ENCODE measurements around the gene TBC1D13. TPM values are rescaled to one million over a fixed set of nuclear protein-coding genes. Genes with fewer than 3 reads are reported as not detected.
"Not testable (repeated sequence)": the region's sequence is repeated elsewhere in the genome, so short reads cannot be mapped to it uniquely, and the experiment has no call there.

TBC1D13 gene
- polyA plus RNA-seq, 2 donors: 9.7 to 10.8 TPM

DNA sequence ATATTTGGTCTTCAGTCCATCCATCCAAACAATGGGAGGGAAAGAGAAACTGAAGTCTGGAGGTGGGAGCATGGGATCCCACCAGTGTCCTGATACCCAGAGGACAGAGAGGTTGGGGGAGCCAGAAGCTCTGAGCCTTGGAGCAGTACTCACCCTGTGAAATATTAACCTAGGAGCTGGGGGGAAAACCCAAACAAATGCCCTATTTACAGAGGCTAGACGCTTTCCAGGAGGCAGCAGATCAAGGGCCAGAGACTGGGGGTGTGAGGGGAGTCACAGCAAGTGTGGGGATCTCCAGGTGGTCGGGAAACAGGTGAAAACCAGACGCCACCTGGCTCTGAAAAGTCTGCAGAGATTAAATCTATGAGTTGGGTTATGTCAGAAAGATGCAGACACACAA is 21.6 kb upstream of the TBC1D13 start:
- Histone ChIP-seq H3K4me3 (ENCODE audit: low read depth in 1 of 2, low read length in 2 of 2) (no peak overlapping the region), H3K27ac (ENCODE audit: low read depth in 2 of 2, low read length in 1 of 2) (no peak overlapping the region), H3K9me3 (ENCODE audit: control insufficient read depth in 2 of 2, insufficient read depth in 1 of 2, low read depth in 1 of 2, low read length in 1 of 2) (no peaks in the 10 kb centered on the region), H3K27me3 (ENCODE audit: control insufficient read depth in 1 of 2, insufficient read depth in 2 of 2, low read length in 2 of 2) (no peaks in the 10 kb centered on the region), H3K4me1 (ENCODE audit: control insufficient read depth in 2 of 2, insufficient read depth in 2 of 2, low read length in 1 of 2) (no peaks in the 10 kb centered on the region), H3K36me3 (ENCODE audit: control insufficient read depth in 2 of 2, insufficient read depth in 2 of 2, low read length in 1 of 2) (peaks cover 4 to 9% of the 10 kb centered on the region in 2 donors)
- 66 to 80% methylated on average over 3 of the region's 3 CpGs for WGBS, 2 donors

DNA sequence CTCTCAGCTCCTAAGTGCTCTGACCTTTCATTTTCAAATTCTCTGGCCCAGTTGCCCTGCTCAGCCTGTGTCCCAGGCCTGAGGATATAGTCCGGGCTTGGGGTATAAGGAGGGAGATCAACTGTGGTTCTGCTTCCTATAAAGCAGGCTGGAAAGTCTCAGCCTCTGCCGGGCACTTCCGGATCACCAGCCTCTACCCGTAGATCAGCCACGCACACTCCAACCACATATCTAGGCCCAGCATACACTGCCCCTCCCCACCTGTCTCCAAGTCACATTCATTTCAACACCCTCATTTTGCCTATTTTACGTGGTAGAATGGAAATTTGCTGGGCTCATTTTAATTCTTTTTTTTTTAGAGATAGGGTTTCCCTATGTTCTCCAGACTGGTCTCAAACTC is 18.4 kb upstream of the TBC1D13 start:
- no peaks in the 10 kb centered on the region for H3K9me3 ChIP-seq (ENCODE audit: control insufficient read depth in 2 of 2, insufficient read depth in 1 of 2, low read depth in 1 of 2, low read length in 1 of 2)
- no peak overlapping the region for H3K4me3 ChIP-seq (ENCODE audit: low read depth in 1 of 2, low read length in 2 of 2)
- WGBS, 2 donors: 89 to 91% methylated on average over 6 of the region's 6 CpGs
- no peaks in the 10 kb centered on the region for H3K4me1 ChIP-seq (ENCODE audit: control insufficient read depth in 2 of 2, insufficient read depth in 2 of 2, low read length in 1 of 2)
- no peaks in the 10 kb centered on the region for H3K27me3 ChIP-seq (ENCODE audit: control insufficient read depth in 1 of 2, insufficient read depth in 2 of 2, low read length in 2 of 2)
- H3K36me3 ChIP-seq (ENCODE audit: control insufficient read depth in 2 of 2, insufficient read depth in 2 of 2, low read length in 1 of 2): peaks cover 0 to 5% of the 10 kb centered on the region in 2 donors
- H3K27ac ChIP-seq (ENCODE audit: low read depth in 2 of 2, low read length in 1 of 2): no peak overlapping the region

- H3K4me1 ChIP-seq (ENCODE audit: control insufficient read depth in 2 of 2, insufficient read depth in 2 of 2, low read length in 1 of 2): no peaks in the 10 kb centered on the region
- H3K36me3 ChIP-seq (ENCODE audit: control insufficient read depth in 2 of 2, insufficient read depth in 2 of 2, low read length in 1 of 2): no peaks in the 10 kb centered on the region
- no peaks in the 10 kb centered on the region for H3K27me3 ChIP-seq (ENCODE audit: control insufficient read depth in 1 of 2, insufficient read depth in 2 of 2, low read length in 2 of 2)
- peak overlapping the region; percentile 98 to 99 for H3K27ac ChIP-seq (ENCODE audit: low read depth in 2 of 2, low read length in 1 of 2)
- WGBS, 2 donors: 62 to 70% methylated on average over 11 of the region's 11 CpGs
- H3K4me3 ChIP-seq (ENCODE audit: low read depth in 1 of 2, low read length in 2 of 2): peak overlapping the region; percentile 85 to 98
- H3K9me3 ChIP-seq (ENCODE audit: control insufficient read depth in 2 of 2, insufficient read depth in 1 of 2, low read depth in 1 of 2, low read length in 1 of 2): no peaks in the 10 kb centered on the region
Measured at GRCh38 chr9:128770286-128771030, 16.6 kb upstream of the TBC1D13 start.

DNA sequence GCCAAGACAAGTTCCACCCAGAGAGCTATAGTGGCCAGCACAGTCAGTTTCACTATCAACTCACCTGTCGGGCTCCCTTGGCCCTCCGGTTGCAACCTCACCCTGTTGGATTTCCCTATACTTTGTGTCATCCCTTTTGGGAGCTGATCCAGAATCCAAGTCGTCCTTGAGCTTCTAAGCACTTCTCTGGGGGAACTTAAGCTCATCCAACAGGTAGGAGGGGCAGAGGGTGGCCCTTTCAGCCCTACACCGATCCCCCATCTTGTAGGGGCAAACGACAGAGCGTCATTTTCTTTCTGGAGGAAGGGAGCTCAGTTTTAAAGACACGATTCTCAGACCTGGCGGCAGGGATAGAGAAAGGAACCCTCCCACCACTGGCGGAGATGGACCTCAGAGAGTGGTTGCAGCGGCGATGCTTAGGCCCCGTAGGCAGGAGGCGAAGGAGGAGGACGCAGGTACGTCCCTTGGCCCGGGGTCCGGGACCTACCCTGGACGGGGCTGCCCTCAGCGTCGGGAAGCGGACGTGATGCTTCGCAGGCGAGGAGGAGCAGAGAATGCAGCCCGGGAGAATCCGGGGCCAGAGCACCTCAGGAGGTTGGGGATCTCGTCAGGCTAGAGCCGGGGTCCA is 15.8 kb upstream of the TBC1D13 start:
- Histone ChIP-seq H3K36me3 (ENCODE audit: control insufficient read depth in 2 of 2, insufficient read depth in 2 of 2, low read length in 1 of 2) (no peaks in the 10 kb centered on the region), H3K4me3 (ENCODE audit: low read depth in 1 of 2, low read length in 2 of 2) (peak overlapping the region; percentile 85 to 98), H3K9me3 (ENCODE audit: control insufficient read depth in 2 of 2, insufficient read depth in 1 of 2, low read depth in 1 of 2, low read length in 1 of 2) (no peaks in the 10 kb centered on the region), H3K27me3 (ENCODE audit: control insufficient read depth in 1 of 2, insufficient read depth in 2 of 2, low read length in 2 of 2) (no peaks in the 10 kb centered on the region), H3K27ac (ENCODE audit: low read depth in 2 of 2, low read length in 1 of 2) (peak overlapping the region; percentile 98 to 99), H3K4me1 (ENCODE audit: control insufficient read depth in 2 of 2, insufficient read depth in 2 of 2, low read length in 1 of 2) (no peaks in the 10 kb centered on the region)
- 1% methylated on average over 26 to 28 of the region's 28 CpGs for WGBS, 2 donors

DNA sequence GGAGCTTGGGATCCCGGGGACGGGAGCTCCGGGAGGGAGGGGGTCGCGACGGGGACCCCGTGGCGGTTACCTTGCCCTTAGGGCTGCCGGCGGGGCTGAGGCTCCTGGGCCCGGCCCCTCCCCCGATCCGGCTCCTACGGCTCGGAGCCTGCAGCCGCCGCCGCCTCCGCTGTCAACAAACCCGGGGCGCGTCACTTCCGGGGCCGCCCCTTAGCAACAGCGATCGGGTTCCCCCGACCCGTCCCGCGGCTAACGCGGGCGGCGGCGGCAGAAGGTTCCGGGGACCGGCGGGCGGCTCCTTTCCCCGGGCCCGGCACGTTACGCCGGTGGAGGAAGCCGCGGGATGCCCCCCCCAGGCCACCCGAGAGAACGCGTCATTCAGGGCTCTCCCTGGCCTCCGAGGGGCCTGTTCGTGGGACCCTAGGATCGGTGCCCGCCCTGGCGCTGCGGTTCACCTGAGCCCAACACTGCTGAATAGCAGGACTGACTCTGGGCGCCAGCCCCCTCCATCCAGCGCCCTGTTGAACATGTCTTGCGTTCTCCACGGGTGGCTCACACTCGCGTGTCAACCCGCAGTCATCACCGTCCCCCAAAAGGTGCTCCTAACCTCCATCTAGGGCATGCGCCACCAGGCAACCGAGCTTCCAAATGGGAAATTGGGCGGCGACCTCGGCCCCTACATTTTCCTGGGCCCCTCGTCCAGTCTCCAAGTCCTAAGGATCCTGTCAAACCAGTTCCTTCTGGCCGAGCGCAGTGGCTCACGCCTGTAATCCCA is 15.1 kb upstream of the TBC1D13 start, which contains the start of gene ZER1:
TSS of gene ZER1 (minus strand) at position 183 of the 775 bp plus-strand sequence. CDS start 16,362 bp downstream, outside the sequence.
- 1 to 3% methylated on average over 63 to 72 of the region's 72 CpGs for WGBS, 2 donors
- Histone ChIP-seq H3K9me3 (ENCODE audit: control insufficient read depth in 2 of 2, insufficient read depth in 1 of 2, low read depth in 1 of 2, low read length in 1 of 2) (no peaks in the 10 kb centered on the region), H3K27ac (ENCODE audit: low read depth in 2 of 2, low read length in 1 of 2) (peak within 1 kb of the TSS; percentile 98 to 99), H3K4me3 (ENCODE audit: low read depth in 1 of 2, low read length in 2 of 2) (peak within 1 kb of the TSS; percentile 85 to 98), H3K4me1 (ENCODE audit: control insufficient read depth in 2 of 2, insufficient read depth in 2 of 2, low read length in 1 of 2) (no peaks in the 10 kb centered on the region), H3K27me3 (ENCODE audit: control insufficient read depth in 1 of 2, insufficient read depth in 2 of 2, low read length in 2 of 2) (no peaks in the 10 kb centered on the region), H3K36me3 (ENCODE audit: control insufficient read depth in 2 of 2, insufficient read depth in 2 of 2, low read length in 1 of 2) (no peaks in the 10 kb centered on the region)

GRCh38 chr9:128773049-128773448 is 14.0 kb upstream of the TBC1D13 start:
- no peaks in the 10 kb centered on the region for H3K27me3 ChIP-seq (ENCODE audit: control insufficient read depth in 1 of 2, insufficient read depth in 2 of 2, low read length in 2 of 2)
- 74 to 79% methylated on average over 5 of the region's 5 CpGs for WGBS, 2 donors

DNA sequence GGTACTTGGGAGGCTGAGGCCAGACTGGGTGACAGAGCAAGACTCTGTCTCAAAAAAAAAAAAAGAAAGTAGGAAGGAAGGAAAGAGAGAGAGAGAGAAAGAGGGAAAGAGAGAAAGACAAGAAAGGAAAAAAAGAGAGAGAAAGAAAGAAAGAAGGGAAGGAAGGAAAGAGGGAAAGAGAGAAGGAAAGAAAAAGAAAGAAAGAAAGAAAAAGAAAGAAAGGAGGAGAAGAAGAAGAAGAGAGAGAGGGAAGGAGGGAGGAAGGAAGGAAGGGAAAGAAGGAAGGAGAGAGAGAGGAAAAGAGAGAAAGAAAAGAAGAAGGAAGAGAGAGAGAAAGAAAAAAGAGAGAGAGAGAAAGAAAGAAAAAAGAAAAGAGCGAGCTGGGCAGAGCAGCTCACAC is 12.2 kb upstream of the TBC1D13 start:
- 90 to 92% methylated on average over 1 of the region's 1 CpG for WGBS, 2 donors
- no peaks in the 10 kb centered on the region for H3K4me1 ChIP-seq (ENCODE audit: control insufficient read depth in 2 of 2, insufficient read depth in 2 of 2, low read length in 1 of 2)

More at GRCh38 chr9:128773049-128773448, 14.0 kb upstream of the TBC1D13 start:
- H3K9me3 ChIP-seq (ENCODE audit: control insufficient read depth in 2 of 2, insufficient read depth in 1 of 2, low read depth in 1 of 2, low read length in 1 of 2): no peaks in the 10 kb centered on the region
- no peak overlapping the region for H3K4me3 ChIP-seq (ENCODE audit: low read depth in 1 of 2, low read length in 2 of 2)
- no peaks in the 10 kb centered on the region for H3K36me3 ChIP-seq (ENCODE audit: control insufficient read depth in 2 of 2, insufficient read depth in 2 of 2, low read length in 1 of 2)
- no peaks in the 10 kb centered on the region for H3K4me1 ChIP-seq (ENCODE audit: control insufficient read depth in 2 of 2, insufficient read depth in 2 of 2, low read length in 1 of 2)
- no peak overlapping the region for H3K27ac ChIP-seq (ENCODE audit: low read depth in 2 of 2, low read length in 1 of 2)

DNA sequence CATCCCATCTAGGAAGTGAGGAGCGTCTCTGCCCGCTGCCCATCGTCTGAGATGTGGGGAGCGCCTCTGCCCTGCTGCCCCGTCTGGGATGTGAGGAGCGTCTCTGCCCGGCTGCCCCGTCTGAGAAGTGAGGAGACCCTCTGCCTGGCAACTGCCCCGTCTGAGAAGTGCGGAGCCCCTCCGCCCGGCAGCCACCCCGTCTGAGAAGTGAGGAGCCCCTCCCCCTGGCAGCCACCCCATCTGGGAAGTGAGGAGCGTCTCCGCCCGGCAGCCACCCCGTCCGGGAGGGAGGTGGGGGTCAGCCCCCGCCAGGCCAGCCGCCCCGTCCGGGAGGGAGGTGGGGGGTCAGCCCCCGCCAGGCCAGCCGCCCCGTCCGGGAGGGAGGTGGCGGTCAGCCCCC is 7.0 kb upstream of the TBC1D13 start:
- not testable (repeated sequence) for H3K4me1 ChIP-seq (ENCODE audit: control insufficient read depth in 2 of 2, insufficient read depth in 2 of 2, low read length in 1 of 2); H3K27ac ChIP-seq (ENCODE audit: low read depth in 2 of 2, low read length in 1 of 2); H3K27me3 ChIP-seq (ENCODE audit: control insufficient read depth in 1 of 2, insufficient read depth in 2 of 2, low read length in 2 of 2); H3K4me3 ChIP-seq (ENCODE audit: low read depth in 1 of 2, low read length in 2 of 2); H3K9me3 ChIP-seq (ENCODE audit: control insufficient read depth in 2 of 2, insufficient read depth in 1 of 2, low read depth in 1 of 2, low read length in 1 of 2); H3K36me3 ChIP-seq (ENCODE audit: control insufficient read depth in 2 of 2, insufficient read depth in 2 of 2, low read length in 1 of 2)
- 93% methylated on average over 13 to 27 of the region's 27 CpGs for WGBS, 2 donors

More for the DNA sequence above, 12.2 kb upstream of the TBC1D13 start:
- Histone ChIP-seq H3K36me3 (ENCODE audit: control insufficient read depth in 2 of 2, insufficient read depth in 2 of 2, low read length in 1 of 2) (no peaks in the 10 kb centered on the region), H3K27ac (ENCODE audit: low read depth in 2 of 2, low read length in 1 of 2) (no peak overlapping the region), H3K27me3 (ENCODE audit: control insufficient read depth in 1 of 2, insufficient read depth in 2 of 2, low read length in 2 of 2) (no peaks in the 10 kb centered on the region), H3K9me3 (ENCODE audit: control insufficient read depth in 2 of 2, insufficient read depth in 1 of 2, low read depth in 1 of 2, low read length in 1 of 2) (no peaks in the 10 kb centered on the region), H3K4me3 (ENCODE audit: low read depth in 1 of 2, low read length in 2 of 2) (no peak overlapping the region)

- 74 to 82% methylated on average over 7 of the region's 7 CpGs for WGBS, 2 donors
- Histone ChIP-seq H3K27me3 (ENCODE audit: control insufficient read depth in 1 of 2, insufficient read depth in 2 of 2, low read length in 2 of 2) (no peaks in the 10 kb centered on the region), H3K4me1 (ENCODE audit: control insufficient read depth in 2 of 2, insufficient read depth in 2 of 2, low read length in 1 of 2) (peaks cover 0 to 2% of the 10 kb centered on the region in 2 donors), H3K4me3 (ENCODE audit: low read depth in 1 of 2, low read length in 2 of 2) (no peak overlapping the region), H3K27ac (ENCODE audit: low read depth in 2 of 2, low read length in 1 of 2) (no peak overlapping the region), H3K9me3 (ENCODE audit: control insufficient read depth in 2 of 2, insufficient read depth in 1 of 2, low read depth in 1 of 2, low read length in 1 of 2) (no peaks in the 10 kb centered on the region), H3K36me3 (ENCODE audit: control insufficient read depth in 2 of 2, insufficient read depth in 2 of 2, low read length in 1 of 2) (no peaks in the 10 kb centered on the region)
Measured at GRCh38 chr9:128781187-128782070, 5.6 kb upstream of the TBC1D13 start.
